Brain microvascular endothelial cell (primary cell): Measurements from ENCODE around the gene FGF2.
"Not testable (repeated sequence)": the region's sequence is repeated elsewhere in the genome, so short reads cannot be mapped to it uniquely, and the experiment has no call there.

Source experiments
- DNase-seq: peaks from one replicate; pipeline ENCODE4 v3.0.0-alpha.2; 2020
- H3K27ac ChIP-seq: fragments of 250-450 bp; sonication (Bioruptor Pico); 2 replicates; pipeline ENCODE4 v1.5.1; 2020; ENCODE audit warnings: mild to moderate bottlenecking, moderate library complexity
- H3K27me3 ChIP-seq: fragments of 250-450 bp; sonication (Bioruptor Pico); replicated peaks from 2 replicates; pipeline ENCODE4 v1.5.1; 2020; ENCODE audit warnings: mild to moderate bottlenecking
- H3K36me3 ChIP-seq: fragments of 250-450 bp; sonication (Bioruptor Pico); replicated peaks from 2 replicates; pipeline ENCODE4 v1.5.1; 2020; ENCODE audit warnings: mild to moderate bottlenecking
- H3K4me3 ChIP-seq: 2 replicates; pipeline ENCODE4 v1.5.1; 2011; ENCODE audit warnings: low read depth, mild to moderate bottlenecking, control low read depth, low read length, moderate library complexity
- in situ Hi-C: cut with HindIII; loops from 2 replicates; pipeline ENCODE4 v1.10.0; 2017; ENCODE audit warnings: low sequenced_read_pairs, low pct_ligation_motif_present
- TF ChIP-seq, protein P1 (sequence below): IDR thresholded peaks from 2 replicates; pipeline ENCODE4 v1.5.1; 2011; ENCODE audit warnings: low read depth, mild to moderate bottlenecking, moderate library complexity, low read length, control low read depth, inconsistent platforms; ENCODE audit errors: missing control alignments

Gene FGF2

GRCh38 chr4:122833999-122834398, 7.4 kb downstream of the FGF2 start:
- TF ChIP-seq, protein P1, sequence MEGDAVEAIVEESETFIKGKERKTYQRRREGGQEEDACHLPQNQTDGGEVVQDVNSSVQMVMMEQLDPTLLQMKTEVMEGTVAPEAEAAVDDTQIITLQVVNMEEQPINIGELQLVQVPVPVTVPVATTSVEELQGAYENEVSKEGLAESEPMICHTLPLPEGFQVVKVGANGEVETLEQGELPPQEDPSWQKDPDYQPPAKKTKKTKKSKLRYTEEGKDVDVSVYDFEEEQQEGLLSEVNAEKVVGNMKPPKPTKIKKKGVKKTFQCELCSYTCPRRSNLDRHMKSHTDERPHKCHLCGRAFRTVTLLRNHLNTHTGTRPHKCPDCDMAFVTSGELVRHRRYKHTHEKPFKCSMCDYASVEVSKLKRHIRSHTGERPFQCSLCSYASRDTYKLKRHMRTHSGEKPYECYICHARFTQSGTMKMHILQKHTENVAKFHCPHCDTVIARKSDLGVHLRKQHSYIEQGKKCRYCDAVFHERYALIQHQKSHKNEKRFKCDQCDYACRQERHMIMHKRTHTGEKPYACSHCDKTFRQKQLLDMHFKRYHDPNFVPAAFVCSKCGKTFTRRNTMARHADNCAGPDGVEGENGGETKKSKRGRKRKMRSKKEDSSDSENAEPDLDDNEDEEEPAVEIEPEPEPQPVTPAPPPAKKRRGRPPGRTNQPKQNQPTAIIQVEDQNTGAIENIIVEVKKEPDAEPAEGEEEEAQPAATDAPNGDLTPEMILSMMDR = no peak
- in situ Hi-C loops = no loop called here
- H3K27me3 ChIP-seq = no peaks in the 10 kb centered on the region
- peaks cover 2% of the 10 kb centered on the region for H3K36me3 ChIP-seq
- no peak for DNase-seq
- no peak overlapping the region for H3K27ac ChIP-seq
- H3K4me3 ChIP-seq = no peak overlapping the region

DNA sequence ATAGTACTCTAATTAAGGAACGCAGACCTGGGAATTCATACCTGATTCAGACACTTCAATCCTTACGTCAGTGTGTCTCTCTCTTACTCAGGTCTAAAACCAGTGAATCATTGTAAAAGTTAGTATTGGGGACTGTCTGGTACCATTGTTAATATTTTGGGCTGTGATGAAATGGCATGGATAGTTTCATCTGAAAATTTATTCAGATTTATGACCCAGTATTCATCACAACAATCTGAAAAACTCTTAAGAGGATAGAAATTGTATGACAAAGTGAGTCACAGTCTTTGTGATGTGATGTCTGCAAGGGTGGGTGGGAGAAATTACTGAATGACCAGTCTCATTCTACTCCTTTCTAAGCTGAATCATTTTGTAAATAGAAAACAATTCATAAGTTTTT, 10.3 kb downstream of the FGF2 start:
- peak overlapping the region; percentile 5 for H3K27ac ChIP-seq
- H3K36me3 ChIP-seq = peaks cover 15% of the 10 kb centered on the region
- H3K27me3 ChIP-seq = no peaks in the 10 kb centered on the region
- in situ Hi-C loops = no loop called here
- TF ChIP-seq, protein P1 = no peak
- peak; percentile 51 for DNase-seq
- no peak overlapping the region for H3K4me3 ChIP-seq

DNA sequence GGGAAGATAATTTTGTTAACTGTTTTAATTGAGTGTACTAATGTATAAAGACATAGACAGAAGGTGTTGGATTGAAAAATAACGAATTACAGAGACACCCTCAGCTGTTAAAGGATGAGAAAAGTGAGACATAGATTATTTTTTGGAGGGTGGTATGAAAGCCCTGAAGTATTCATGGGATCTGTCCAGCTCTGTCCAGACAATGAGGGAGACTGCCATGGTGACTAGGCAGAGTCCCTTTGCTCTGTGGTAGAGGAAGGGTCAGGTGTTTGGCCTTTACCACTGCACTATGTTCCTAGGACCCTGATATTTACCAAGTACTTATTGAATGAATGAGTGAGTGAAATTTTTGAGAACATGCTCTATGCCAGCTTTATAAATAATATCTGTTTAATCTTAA, 11.4 kb downstream of the FGF2 start:
- Histone ChIP-seq H3K36me3 (peaks cover 15% of the 10 kb centered on the region), H3K4me3 (no peak overlapping the region), H3K27me3 (no peaks in the 10 kb centered on the region), H3K27ac (no peak overlapping the region)
- TF ChIP-seq, protein P1 = no peak
- no peak for DNase-seq
- in situ Hi-C loops = no loop called here

DNA sequence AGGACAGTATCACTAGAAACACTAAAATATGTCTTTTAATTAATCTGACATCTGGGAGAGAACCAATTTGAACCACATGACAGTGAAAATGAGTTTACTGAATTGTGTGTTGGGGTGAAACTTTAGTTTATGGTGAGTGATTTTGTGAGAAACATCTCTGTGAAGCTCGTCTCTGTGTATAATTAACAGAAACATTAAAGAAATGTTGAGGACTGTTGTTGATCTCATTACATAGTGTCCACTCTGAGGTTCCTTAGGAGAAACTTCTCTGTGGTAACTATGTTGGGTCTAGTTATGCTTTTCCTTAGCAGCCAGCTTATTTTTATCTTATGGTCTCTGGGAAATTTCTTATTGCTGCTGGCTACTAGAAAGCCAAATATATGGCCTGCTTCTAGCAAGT, 15.8 kb downstream of the FGF2 start:
- no peak for DNase-seq
- Histone ChIP-seq H3K4me3 (no peak overlapping the region), H3K27ac (no peak overlapping the region), H3K36me3 (peaks cover 15% of the 10 kb centered on the region), H3K27me3 (no peaks in the 10 kb centered on the region)
- in situ Hi-C loops = no loop called here
- TF ChIP-seq, protein P1 = no peak

DNA sequence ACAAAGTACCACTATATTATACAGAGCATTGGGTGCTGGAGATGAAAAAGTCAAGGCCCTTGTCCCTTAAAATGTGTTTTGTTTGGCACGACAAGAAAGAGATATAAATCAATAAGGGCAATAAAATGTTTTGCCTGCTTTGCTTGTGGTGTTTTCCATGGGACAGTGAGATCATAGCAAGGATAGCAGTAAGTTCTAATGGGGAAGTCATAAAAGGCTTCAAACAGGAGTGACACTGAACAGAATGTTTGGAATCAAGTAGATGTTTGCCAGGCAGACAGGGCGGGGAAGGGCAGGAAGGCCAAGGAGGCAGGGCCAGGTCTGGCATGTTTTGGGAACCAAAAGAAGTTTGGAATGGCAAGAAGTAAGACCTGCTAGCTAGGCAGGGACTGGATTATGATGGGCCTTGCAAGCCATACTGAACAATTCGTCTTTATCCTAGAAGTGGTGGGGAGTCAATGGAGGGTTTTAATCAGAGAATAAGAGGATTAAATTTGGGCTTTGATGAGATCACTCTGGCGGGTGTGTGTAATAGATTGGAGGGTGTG, 16.4 kb downstream of the FGF2 start:
- Histone ChIP-seq H3K27me3 (no peaks in the 10 kb centered on the region), H3K4me3 (no peak overlapping the region), H3K36me3 (peaks cover 15% of the 10 kb centered on the region), H3K27ac (no peak overlapping the region)
- no peak for DNase-seq
- in situ Hi-C loops = no loop called here
- TF ChIP-seq, protein P1 = no peak

DNA sequence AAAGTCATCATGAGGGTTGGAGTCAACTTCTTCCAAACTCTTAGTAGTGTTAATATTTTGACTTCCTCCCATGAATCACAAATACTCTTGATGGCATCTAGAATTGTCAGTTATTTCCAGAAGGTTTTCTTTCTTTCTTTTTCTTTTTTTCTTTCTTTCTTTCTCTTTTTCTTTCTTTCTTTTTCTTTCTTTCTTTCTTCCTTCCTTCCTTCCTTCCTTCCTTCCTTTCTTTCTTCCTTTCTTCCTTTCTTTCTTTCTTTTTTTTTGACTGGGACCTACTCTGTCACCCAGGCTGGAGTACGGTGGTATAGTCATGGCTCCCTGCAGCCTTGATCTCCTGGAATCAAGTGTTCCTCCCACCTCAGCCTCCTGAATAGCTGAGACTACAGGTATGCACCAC, 17.8 kb downstream of the FGF2 start:
- H3K27me3 ChIP-seq, DNase-seq, H3K4me3 ChIP-seq, H3K27ac ChIP-seq, in situ Hi-C loops: not testable (repeated sequence)
- peaks cover 11% of the 10 kb centered on the region for H3K36me3 ChIP-seq
